ENCODE measurements around the gene CASP9. TPM values are rescaled to one million over a fixed set of nuclear protein-coding genes. Genes with fewer than 3 reads are reported as not detected.

The CASP9 gene
- total RNA-seq, 1 donor from 2014 or later, result 15.7 TPM

- no peak for TF ChIP-seq CTCF (IDR thresholded peaks at IDR 0.05)
- H3K27ac Mint-ChIP-seq, result no peak overlapping the region
- no peaks in the 10 kb centered on the region for H3K27me3 Mint-ChIP-seq
- intact Hi-C loops (cut with micrococcal nuclease), result loop anchor here (5.0 kb wide), 1 partner anchor 181 kb away; no protein-coding TSS in a partner anchor
- no peak for ATAC-seq (ENCODE audit: low read depth)
- no peak overlapping the region for H3K4me3 Mint-ChIP-seq
- H3K4me1 Mint-ChIP-seq, result no peaks in the 10 kb centered on the region
- DNase-seq, result no peak
- H3K9me3 Mint-ChIP-seq, result no peaks in the 10 kb centered on the region
- POLR2A ChIA-PET, result no interaction called here
- H3K36me3 Mint-ChIP-seq (ENCODE audit: low read depth), result peaks cover 81% of the 10 kb centered on the region
- CTCF ChIA-PET, result no interaction called here
These were observed 17.3 kb upstream of the CASP9 start for GRCh38 chr1:15541231-15541792.

- Mint-ChIP-seq H3K4me1 (no peaks in the 10 kb centered on the region), H3K27ac (no peak overlapping the region), H3K4me3 (no peak overlapping the region), H3K27me3 (no peaks in the 10 kb centered on the region), H3K9me3 (no peaks in the 10 kb centered on the region), H3K36me3 (ENCODE audit: low read depth) (peaks cover 77% of the 10 kb centered on the region)
- ATAC-seq (ENCODE audit: low read depth) (no peak), DNase-seq (no peak)
- TF ChIP-seq CTCF (IDR thresholded peaks at IDR 0.05), result no peak
- POLR2A ChIA-PET, result no interaction called here
- CTCF ChIA-PET, result no interaction called here
- intact Hi-C loops (cut with micrococcal nuclease), result loop anchor here (5.0 kb wide), 1 partner anchor 182 kb away; no protein-coding TSS in a partner anchor
These were observed 16.2 kb upstream of the CASP9 start for GRCh38 chr1:15540186-15540585.

GRCh38 chr1:15538771-15539170 lies 14.8 kb upstream of the CASP9 start:
- peaks cover 76% of the 10 kb centered on the region for H3K36me3 Mint-ChIP-seq (ENCODE audit: low read depth)
- POLR2A ChIA-PET, result interaction anchor here (1.2 kb wide), 1 partner anchor 79 kb away, joined by 9 read pairs; no protein-coding TSS in a partner anchor
- no peaks in the 10 kb centered on the region for H3K4me1 Mint-ChIP-seq

GRCh38 chr1:15531682-15532081 lies 7.7 kb upstream of the CASP9 start:
- ATAC-seq (ENCODE audit: low read depth) (no peak), DNase-seq (no peak)
- no peaks in the 10 kb centered on the region for H3K9me3 Mint-ChIP-seq
- ChIA-PET CTCF (no interaction called here), POLR2A (no interaction called here)
- no peak overlapping the region for H3K27ac Mint-ChIP-seq
- H3K4me1 Mint-ChIP-seq, result peaks cover 16% of the 10 kb centered on the region
- intact Hi-C loops (cut with micrococcal nuclease), result no loop called here
- H3K27me3 Mint-ChIP-seq, result no peaks in the 10 kb centered on the region
- no peak overlapping the region for H3K4me3 Mint-ChIP-seq
- peaks cover 48% of the 10 kb centered on the region for H3K36me3 Mint-ChIP-seq (ENCODE audit: low read depth)
- TF ChIP-seq CTCF (IDR thresholded peaks at IDR 0.05), result no peak

More at GRCh38 chr1:15538771-15539170, 14.8 kb upstream of the CASP9 start:
- DNase-seq (no peak), ATAC-seq (ENCODE audit: low read depth) (no peak)
- no peak overlapping the region for H3K27ac Mint-ChIP-seq
- H3K4me3 Mint-ChIP-seq, result no peak overlapping the region
- TF ChIP-seq CTCF (IDR thresholded peaks at IDR 0.05), result no peak
- H3K9me3 Mint-ChIP-seq, result no peaks in the 10 kb centered on the region
- intact Hi-C loops (cut with micrococcal nuclease), result no loop called here
- CTCF ChIA-PET, result no interaction called here
- no peaks in the 10 kb centered on the region for H3K27me3 Mint-ChIP-seq

GRCh38 chr1:15531003-15531402 lies 7.0 kb upstream of the CASP9 start:
- Mint-ChIP-seq H3K4me3 (no peak overlapping the region), H3K4me1 (peaks cover 21% of the 10 kb centered on the region), H3K36me3 (ENCODE audit: low read depth) (peaks cover 43% of the 10 kb centered on the region), H3K27me3 (no peaks in the 10 kb centered on the region), H3K9me3 (no peaks in the 10 kb centered on the region), H3K27ac (no peak overlapping the region)
- ChIA-PET POLR2A (no interaction called here), CTCF (no interaction called here)
- no peak for TF ChIP-seq CTCF (IDR thresholded peaks at IDR 0.05)
- ATAC-seq (ENCODE audit: low read depth) (no peak), DNase-seq (no peak)
- intact Hi-C loops (cut with micrococcal nuclease), result no loop called here

Data from activated B cell treated with CpG ODN at 0.5 μM for 24 hours (primary cell).